Rectal smooth muscle tissue (tissue), 1 donor: ENCODE results near the gene DCAF6.
"Not testable (repeated sequence)": the region's sequence is repeated elsewhere in the genome, so short reads cannot be mapped to it uniquely, and the experiment has no call there.

ENCODE experiments used
- H3K27ac ChIP-seq: one replicate; pipeline ENCODE4 v1.7.0; 2013; ENCODE audit warnings: low read depth, low read length, inconsistent platforms
- H3K27me3 ChIP-seq: one replicate; pipeline ENCODE4 v1.7.0; 2013; ENCODE audit warnings: low read length; ENCODE audit not compliant: control insufficient read depth, insufficient read depth
- H3K36me3 ChIP-seq: one replicate; pipeline ENCODE4 v1.7.0; 2013; ENCODE audit warnings: low read length; ENCODE audit not compliant: control insufficient read depth, insufficient read depth
- H3K4me1 ChIP-seq: one replicate; pipeline ENCODE4 v1.7.0; 2013; ENCODE audit warnings: low read length; ENCODE audit not compliant: control insufficient read depth, insufficient read depth
- H3K4me3 ChIP-seq: one replicate; pipeline ENCODE4 v1.7.0; 2013; ENCODE audit warnings: low read length
- H3K9ac ChIP-seq: one replicate; pipeline ENCODE4 v1.7.0; 2013; ENCODE audit warnings: low read length

The DCAF6 gene

GRCh38 chr1:168053681-168054080 lies 117.2 kb downstream of the DCAF6 start:
- no peak overlapping the region for H3K9ac ChIP-seq
- H3K27ac ChIP-seq: no peak overlapping the region

GRCh38 chr1:168054117-168054516 lies 117.6 kb downstream of the DCAF6 start:
- H3K27me3 ChIP-seq: no peaks in the 10 kb centered on the region
- no peaks in the 10 kb centered on the region for H3K4me1 ChIP-seq
- H3K4me3 ChIP-seq: no peak overlapping the region
- H3K27ac ChIP-seq: no peak overlapping the region
- no peak overlapping the region for H3K9ac ChIP-seq
- H3K36me3 ChIP-seq: no peaks in the 10 kb centered on the region

More at GRCh38 chr1:168053681-168054080, 117.2 kb downstream of the DCAF6 start:
- H3K4me3 ChIP-seq: no peak overlapping the region
- no peaks in the 10 kb centered on the region for H3K27me3 ChIP-seq
- no peaks in the 10 kb centered on the region for H3K4me1 ChIP-seq
- H3K36me3 ChIP-seq: no peaks in the 10 kb centered on the region

DNA sequence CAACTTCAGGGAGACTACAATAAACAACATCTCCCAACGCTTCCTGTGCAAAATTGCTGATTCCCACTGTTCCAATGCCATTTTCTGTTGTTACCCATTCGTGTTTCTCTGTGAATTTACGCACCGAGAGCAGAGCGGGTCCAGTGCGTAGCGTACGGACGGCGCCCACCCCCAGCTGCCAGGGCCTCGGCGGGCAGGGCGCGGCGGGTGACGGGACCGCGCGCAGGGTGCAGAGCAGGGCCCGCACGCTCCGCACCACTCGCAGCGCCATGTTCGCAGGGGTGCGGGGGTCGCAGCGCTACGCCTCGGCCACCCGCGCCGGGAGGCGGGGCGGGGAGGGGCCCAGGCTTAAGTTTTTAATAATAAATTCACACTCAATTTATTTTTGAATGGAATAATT lies 119.7 kb downstream of the DCAF6 start:
- H3K4me3 ChIP-seq, H3K4me1 ChIP-seq, H3K27ac ChIP-seq, H3K36me3 ChIP-seq, H3K9ac ChIP-seq, H3K27me3 ChIP-seq: not testable (repeated sequence)

DNA sequence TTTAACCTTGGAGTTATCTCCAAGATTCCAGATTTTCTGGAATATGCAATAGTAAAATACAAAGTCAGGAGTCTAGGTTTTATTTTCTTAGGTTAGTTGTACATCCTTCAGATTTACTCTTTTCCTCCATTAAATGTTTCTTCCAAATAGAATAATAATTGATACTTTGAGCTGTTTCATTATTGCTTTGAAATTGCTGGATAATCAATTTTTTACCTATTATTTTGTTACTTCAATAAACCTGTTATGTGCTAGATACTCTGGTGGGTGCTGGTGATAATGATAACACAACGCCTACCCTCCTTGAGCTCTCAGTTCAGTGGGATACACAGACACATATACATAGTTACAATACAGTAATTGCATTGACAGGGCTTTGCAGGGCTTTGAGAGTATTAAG lies 120.9 kb downstream of the DCAF6 start:
- no peaks in the 10 kb centered on the region for H3K4me1 ChIP-seq
- H3K9ac ChIP-seq: no peak overlapping the region
- H3K27me3 ChIP-seq: no peaks in the 10 kb centered on the region
- no peaks in the 10 kb centered on the region for H3K36me3 ChIP-seq
- no peak overlapping the region for H3K4me3 ChIP-seq
- no peak overlapping the region for H3K27ac ChIP-seq

DNA sequence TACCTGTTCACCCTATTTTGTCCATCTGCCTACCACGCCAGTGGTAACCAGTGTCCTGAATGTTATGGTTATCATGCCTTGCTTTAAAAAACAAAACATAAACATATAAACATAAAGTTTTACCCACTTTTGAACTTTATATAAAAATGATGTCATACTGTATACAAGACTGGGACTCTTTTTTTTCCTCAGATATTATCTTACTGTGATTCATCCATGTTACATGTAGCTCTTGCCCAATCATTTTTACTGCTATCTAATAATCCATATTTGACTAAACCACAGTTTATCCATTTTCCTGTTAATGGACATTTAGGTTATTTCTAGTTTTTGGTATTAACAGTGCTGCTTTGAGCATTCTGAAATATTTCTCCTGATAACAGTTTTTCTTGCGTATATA lies 121.4 kb downstream of the DCAF6 start:
- Histone ChIP-seq H3K4me1 (no peaks in the 10 kb centered on the region), H3K9ac (no peak overlapping the region), H3K27me3 (no peaks in the 10 kb centered on the region), H3K4me3 (no peak overlapping the region), H3K36me3 (no peaks in the 10 kb centered on the region), H3K27ac (no peak overlapping the region)

DNA sequence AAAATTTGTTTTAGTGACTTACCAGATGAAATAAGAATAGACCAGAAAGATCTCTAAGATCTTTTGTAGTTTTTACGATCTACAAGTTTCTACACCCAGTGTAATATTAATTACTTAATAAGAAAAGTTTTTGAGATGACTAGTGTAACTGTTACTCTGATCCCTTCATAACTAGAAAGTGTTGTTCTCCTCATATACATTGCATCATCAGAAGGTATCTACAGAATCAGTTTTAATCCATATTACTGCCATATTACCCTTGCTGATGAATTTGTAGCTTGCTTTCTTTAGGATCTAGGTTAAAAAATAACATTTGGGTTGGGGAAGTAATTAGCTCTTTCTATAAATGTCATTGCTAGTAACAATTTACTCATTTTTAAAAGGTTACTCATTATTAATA lies 127.7 kb downstream of the DCAF6 start:
- no peak overlapping the region for H3K4me3 ChIP-seq
- no peaks in the 10 kb centered on the region for H3K27me3 ChIP-seq
- H3K36me3 ChIP-seq: peaks cover 6% of the 10 kb centered on the region
- H3K27ac ChIP-seq: no peak overlapping the region
- no peaks in the 10 kb centered on the region for H3K4me1 ChIP-seq
- no peak overlapping the region for H3K9ac ChIP-seq

DNA sequence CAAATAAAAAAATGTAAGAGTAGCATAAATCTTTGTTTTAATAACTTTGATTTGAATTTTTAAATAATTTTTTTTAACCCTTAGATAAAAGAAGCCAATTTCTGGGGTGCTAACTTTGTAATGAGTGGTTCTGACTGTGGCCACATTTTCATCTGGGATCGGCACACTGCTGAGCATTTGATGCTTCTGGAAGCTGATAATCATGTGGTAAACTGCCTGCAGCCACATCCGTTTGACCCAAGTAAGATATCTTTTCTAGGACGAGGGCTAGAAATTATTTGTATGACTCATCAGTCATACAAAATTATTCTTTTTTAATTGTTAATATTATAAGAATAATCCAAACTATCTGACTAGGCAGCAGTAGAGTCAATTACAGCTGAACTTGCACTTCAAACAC lies 129.0 kb downstream of the DCAF6 start:
- H3K36me3 ChIP-seq: peaks cover 9% of the 10 kb centered on the region

DNA sequence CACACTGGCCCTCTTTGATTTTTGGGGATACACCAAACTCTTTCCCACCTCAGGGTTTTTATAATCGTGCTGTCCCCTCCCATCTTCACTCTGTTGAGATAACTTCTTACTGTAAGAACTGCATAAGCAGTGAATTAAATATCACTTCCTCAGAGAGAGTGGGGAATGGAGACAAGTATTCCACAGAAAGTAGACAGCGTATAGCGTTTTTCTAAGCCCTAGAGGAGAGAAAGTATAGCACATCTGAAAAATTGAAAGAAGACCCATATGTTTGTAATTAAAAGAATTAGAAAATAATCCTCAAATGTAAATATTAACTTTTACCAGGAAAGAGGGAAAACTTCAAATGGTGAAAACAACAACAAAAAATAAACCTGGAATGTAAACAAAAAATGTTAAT lies 132.9 kb downstream of the DCAF6 start:
- Histone ChIP-seq H3K27me3 (no peaks in the 10 kb centered on the region), H3K36me3 (peaks cover 12% of the 10 kb centered on the region), H3K27ac (no peak overlapping the region), H3K4me3 (no peak overlapping the region), H3K4me1 (no peaks in the 10 kb centered on the region), H3K9ac (no peak overlapping the region)

More for the DNA sequence above, 129.0 kb downstream of the DCAF6 start:
- Histone ChIP-seq H3K4me3 (no peak overlapping the region), H3K27me3 (no peaks in the 10 kb centered on the region), H3K4me1 (no peaks in the 10 kb centered on the region), H3K27ac (no peak overlapping the region), H3K9ac (no peak overlapping the region)

DNA sequence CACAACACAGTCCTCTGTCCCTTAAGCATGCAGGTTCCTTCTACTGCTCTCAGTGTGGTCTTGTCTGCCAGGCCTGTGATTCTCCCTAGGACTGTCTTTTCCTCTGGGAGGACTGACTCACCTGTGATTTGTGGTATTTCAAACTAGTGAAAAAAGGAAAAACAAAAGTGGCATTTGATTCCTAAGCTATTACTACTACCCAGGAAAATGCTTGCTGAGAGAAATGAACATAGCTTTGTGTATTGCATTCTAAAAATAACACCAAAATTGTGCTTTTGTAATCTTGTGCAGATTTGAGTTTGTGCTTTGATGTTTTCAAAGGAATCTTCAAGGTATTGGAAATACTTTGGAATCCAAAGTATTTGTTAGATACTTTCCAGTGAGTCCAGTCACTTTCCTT lies 143.3 kb downstream of the DCAF6 start:
- H3K36me3 ChIP-seq: peaks cover 10% of the 10 kb centered on the region
- no peaks in the 10 kb centered on the region for H3K27me3 ChIP-seq
- no peak overlapping the region for H3K9ac ChIP-seq
- H3K4me1 ChIP-seq: no peaks in the 10 kb centered on the region
- no peak overlapping the region for H3K4me3 ChIP-seq
- no peak overlapping the region for H3K27ac ChIP-seq

- no peak overlapping the region for H3K27ac ChIP-seq
- peaks cover 4% of the 10 kb centered on the region for H3K36me3 ChIP-seq
- H3K9ac ChIP-seq: no peak overlapping the region
- H3K4me3 ChIP-seq: no peak overlapping the region
- no peaks in the 10 kb centered on the region for H3K27me3 ChIP-seq
- no peaks in the 10 kb centered on the region for H3K4me1 ChIP-seq
Measured at GRCh38 chr1:168081373-168082007, 145.0 kb downstream of the DCAF6 start.

- H3K27ac ChIP-seq: no peak overlapping the region
- no peaks in the 10 kb centered on the region for H3K4me1 ChIP-seq
Measured at GRCh38 chr1:168082008-168082876, 145.8 kb downstream of the DCAF6 start.

GRCh38 chr1:168083456-168084325 lies 147.2 kb downstream of the DCAF6 start:
- H3K27me3 ChIP-seq: no peaks in the 10 kb centered on the region
- H3K4me3 ChIP-seq: no peak overlapping the region
- H3K36me3 ChIP-seq: no peaks in the 10 kb centered on the region
- H3K4me1 ChIP-seq: no peaks in the 10 kb centered on the region
- no peak overlapping the region for H3K27ac ChIP-seq
- no peak overlapping the region for H3K9ac ChIP-seq

More at GRCh38 chr1:168082008-168082876, 145.8 kb downstream of the DCAF6 start:
- H3K9ac ChIP-seq: no peak overlapping the region
- no peaks in the 10 kb centered on the region for H3K27me3 ChIP-seq
- H3K36me3 ChIP-seq: peaks cover under 1% of the 10 kb centered on the region
- H3K4me3 ChIP-seq: no peak overlapping the region
